Left ventricle myocardium inferior (tissue), 1 donor: Measurements from ENCODE around the gene SYNJ1. TPM values are rescaled to one million over a fixed set of nuclear protein-coding genes. Genes with fewer than 3 reads are reported as not detected.

Experiments used
- DNase-seq: peaks from one replicate; pipeline ENCODE4 v3.0.0-alpha.2; 2020
- H3K27ac ChIP-seq: fragments of 200-600 bp; replicated peaks from 2 replicates; pipeline ENCODE4 v1.8.0; 2021
- H3K27me3 ChIP-seq: fragments of 200-600 bp; 2 replicates; pipeline ENCODE4 v1.8.0; 2021; ENCODE audit warnings: low read depth
- H3K36me3 ChIP-seq: fragments of 200-600 bp; 2 replicates; pipeline ENCODE4 v1.8.0; 2021
- H3K4me1 ChIP-seq: fragments of 200-600 bp; 2 replicates; pipeline ENCODE4 v1.8.0; 2021
- H3K4me3 ChIP-seq: fragments of 200-600 bp; 2 replicates; pipeline ENCODE4 v1.8.0; 2021; ENCODE audit warnings: mild to moderate bottlenecking, moderate library complexity
- H3K9me3 ChIP-seq: fragments of 200-600 bp; replicated peaks from 2 replicates; pipeline ENCODE4 v1.8.0; 2021
- intact Hi-C: fragments of 100-400 bp; cut with micrococcal nuclease; formaldehyde crosslinking; loops from one replicate; pipeline ENCODE4 v1.11.0; 2022
- total RNA-seq: library from RNA; stranded (reverse); fragmentation: NEBNext Ultra II Directional; extraction: Animal tissue kit (Norgen Biotek cat#: 25700); gene quantifications from one replicate; pipeline ENCODE4 v1.2.1, GENCODE V29; 2021
- TF ChIP-seq, protein P1 (sequence below): fragments of 200-600 bp; IDR thresholded peaks from 2 replicates; pipeline ENCODE4 v1.8.0; 2021; ENCODE audit warnings: antibody characterized with exemption, mild to moderate bottlenecking, borderline replicate concordance
- donor health status: DM: no; HTN: yes; CAD: no; lungs with severe emphysema.

The SYNJ1 gene
- total RNA-seq, 1 donor from 2014 or later: 12.3 TPM

DNA sequence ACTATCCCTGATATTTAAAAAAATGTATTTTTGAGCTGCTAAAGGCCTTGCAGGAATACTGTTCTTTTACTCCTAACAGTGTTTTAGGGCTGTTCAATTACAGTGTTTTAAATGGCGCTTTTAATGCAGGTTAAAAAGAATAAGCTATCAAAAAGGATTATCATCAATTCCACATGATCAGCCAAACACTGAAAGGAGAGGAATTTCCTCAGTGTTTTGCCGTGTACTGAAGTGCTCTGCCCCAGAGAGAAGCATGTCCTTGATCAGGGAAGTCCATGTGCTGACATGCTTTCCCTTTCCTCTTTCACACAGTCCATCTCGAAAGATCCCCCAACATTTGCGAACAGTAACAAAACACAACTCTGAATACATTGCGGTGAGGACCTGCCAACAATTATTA lies 119.0 kb downstream of the SYNJ1 start:
- TF ChIP-seq, protein P1, sequence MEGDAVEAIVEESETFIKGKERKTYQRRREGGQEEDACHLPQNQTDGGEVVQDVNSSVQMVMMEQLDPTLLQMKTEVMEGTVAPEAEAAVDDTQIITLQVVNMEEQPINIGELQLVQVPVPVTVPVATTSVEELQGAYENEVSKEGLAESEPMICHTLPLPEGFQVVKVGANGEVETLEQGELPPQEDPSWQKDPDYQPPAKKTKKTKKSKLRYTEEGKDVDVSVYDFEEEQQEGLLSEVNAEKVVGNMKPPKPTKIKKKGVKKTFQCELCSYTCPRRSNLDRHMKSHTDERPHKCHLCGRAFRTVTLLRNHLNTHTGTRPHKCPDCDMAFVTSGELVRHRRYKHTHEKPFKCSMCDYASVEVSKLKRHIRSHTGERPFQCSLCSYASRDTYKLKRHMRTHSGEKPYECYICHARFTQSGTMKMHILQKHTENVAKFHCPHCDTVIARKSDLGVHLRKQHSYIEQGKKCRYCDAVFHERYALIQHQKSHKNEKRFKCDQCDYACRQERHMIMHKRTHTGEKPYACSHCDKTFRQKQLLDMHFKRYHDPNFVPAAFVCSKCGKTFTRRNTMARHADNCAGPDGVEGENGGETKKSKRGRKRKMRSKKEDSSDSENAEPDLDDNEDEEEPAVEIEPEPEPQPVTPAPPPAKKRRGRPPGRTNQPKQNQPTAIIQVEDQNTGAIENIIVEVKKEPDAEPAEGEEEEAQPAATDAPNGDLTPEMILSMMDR: no peak
- intact Hi-C loops: loop anchor here (10.0 kb wide), 1 partner anchor 214 kb away; the partner anchor contains the start of gene URB1

DNA sequence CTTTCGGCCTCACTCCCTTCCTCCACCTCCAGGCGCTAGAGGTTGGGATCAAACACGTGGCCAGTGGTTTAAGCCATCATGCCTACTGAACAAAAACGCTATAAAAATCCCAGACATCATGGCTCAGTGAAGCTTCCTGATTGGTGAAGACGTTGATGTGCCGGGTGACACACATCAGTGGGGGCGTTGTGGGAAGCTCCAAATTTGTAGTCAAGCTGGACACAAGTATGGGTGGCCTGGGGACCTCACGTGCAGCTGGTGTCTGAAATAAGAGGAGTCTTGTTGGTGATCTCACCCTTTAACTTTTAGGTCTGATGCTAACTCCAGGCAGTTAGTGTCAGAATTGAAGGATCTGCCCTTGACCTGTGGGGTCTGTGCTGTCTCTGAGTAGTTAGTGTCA lies 122.3 kb downstream of the SYNJ1 start:
- TF ChIP-seq, protein P1: no peak
- Histone ChIP-seq H3K4me1 (peaks cover 9% of the 10 kb centered on the region), H3K27me3 (no peaks in the 10 kb centered on the region), H3K9me3 (no peaks in the 10 kb centered on the region), H3K27ac (no peak overlapping the region), H3K36me3 (peaks cover 87% of the 10 kb centered on the region), H3K4me3 (no peak overlapping the region)
- no peak for DNase-seq
- intact Hi-C loops: loop anchor here (10.0 kb wide), 1 partner anchor 211 kb away; the partner anchor contains the start of gene URB1

More for the DNA sequence above, 119.0 kb downstream of the SYNJ1 start:
- no peak for DNase-seq
- Histone ChIP-seq H3K4me3 (no peak overlapping the region), H3K36me3 (peaks cover 64% of the 10 kb centered on the region), H3K27ac (no peak overlapping the region), H3K4me1 (peaks cover 41% of the 10 kb centered on the region), H3K27me3 (no peaks in the 10 kb centered on the region), H3K9me3 (no peaks in the 10 kb centered on the region)

DNA sequence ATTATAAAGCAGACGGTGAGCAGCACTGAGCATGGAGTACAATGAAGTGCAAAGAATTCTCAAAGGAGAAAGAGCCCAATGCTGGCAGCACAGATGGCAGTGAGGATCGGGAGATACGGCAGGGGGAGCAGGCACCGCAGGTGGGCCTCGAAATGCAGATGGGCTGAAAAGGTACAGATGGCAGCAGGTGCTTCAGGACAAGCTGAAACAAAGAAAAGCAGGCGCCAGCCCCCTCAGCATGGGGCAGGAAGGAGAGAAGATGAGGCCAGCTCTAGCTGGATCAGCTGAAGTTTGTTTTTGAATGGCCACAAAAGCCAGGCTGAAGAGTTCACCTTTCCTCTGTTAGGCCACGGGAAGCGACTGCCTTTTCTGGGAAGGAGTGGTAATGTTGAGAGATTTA lies 123.3 kb downstream of the SYNJ1 start:
- DNase-seq: no peak
- peaks cover 85% of the 10 kb centered on the region for H3K36me3 ChIP-seq
- TF ChIP-seq, protein P1: no peak
- peaks cover under 1% of the 10 kb centered on the region for H3K4me1 ChIP-seq
- no peak overlapping the region for H3K4me3 ChIP-seq
- intact Hi-C loops: loop anchor here (10.0 kb wide), 1 partner anchor 210 kb away; the partner anchor contains the start of gene URB1
- no peaks in the 10 kb centered on the region for H3K27me3 ChIP-seq
- no peak overlapping the region for H3K27ac ChIP-seq
- H3K9me3 ChIP-seq: no peaks in the 10 kb centered on the region

DNA sequence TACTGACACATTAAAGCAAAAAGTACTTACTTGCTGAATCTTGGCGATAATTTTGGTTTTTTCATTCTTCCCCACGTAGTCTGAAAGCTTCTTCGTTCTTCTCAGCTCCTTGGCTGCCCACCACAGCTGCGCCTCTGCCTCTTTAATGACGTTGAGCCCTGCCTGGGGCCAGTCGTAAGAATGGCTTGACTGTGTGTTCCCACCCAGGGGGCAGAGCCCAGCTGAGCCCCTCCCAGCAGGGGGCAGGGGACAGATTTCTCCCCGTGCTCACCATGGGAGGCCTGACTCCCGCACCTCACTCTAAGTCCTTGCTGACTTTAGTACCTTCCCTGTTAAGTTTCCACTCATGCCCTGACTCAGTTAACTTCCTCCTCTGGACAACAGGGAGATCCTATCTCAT lies 124.7 kb downstream of the SYNJ1 start:
- no peak overlapping the region for H3K27ac ChIP-seq
- H3K27me3 ChIP-seq: no peaks in the 10 kb centered on the region
- intact Hi-C loops: loop anchor here (10.0 kb wide), 1 partner anchor 208 kb away; the partner anchor contains the start of gene URB1
- H3K4me3 ChIP-seq: no peak overlapping the region
- TF ChIP-seq, protein P1: no peak
- no peaks in the 10 kb centered on the region for H3K4me1 ChIP-seq
- DNase-seq: no peak
- no peaks in the 10 kb centered on the region for H3K9me3 ChIP-seq
- H3K36me3 ChIP-seq: peaks cover 72% of the 10 kb centered on the region

DNA sequence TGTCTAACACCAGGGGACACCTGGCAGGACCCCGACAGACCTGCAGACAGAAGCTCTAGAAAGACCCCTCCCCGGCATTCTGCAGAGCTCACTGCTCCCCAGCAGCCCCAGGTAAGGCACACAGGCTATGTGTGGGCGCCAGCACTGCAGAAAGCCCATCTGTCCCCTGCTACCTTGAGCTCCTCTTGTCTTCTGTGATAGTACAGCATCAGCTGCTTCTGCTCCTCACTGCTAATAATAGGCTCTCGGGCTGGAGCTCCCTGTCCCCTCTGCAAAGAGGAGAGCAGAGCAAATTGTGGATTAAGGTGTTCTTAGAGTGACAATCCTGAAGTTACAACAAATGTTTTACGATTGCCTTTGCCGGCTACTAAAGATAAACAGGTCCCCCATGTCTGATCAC lies 125.7 kb downstream of the SYNJ1 start:
- intact Hi-C loops: loop anchor here (10.0 kb wide), 1 partner anchor 207 kb away; the partner anchor contains the start of gene URB1
- Histone ChIP-seq H3K27ac (no peak overlapping the region), H3K4me1 (no peaks in the 10 kb centered on the region)

More for the DNA sequence above, 125.7 kb downstream of the SYNJ1 start:
- TF ChIP-seq, protein P1: no peak
- H3K4me3 ChIP-seq: no peak overlapping the region
- H3K27me3 ChIP-seq: no peaks in the 10 kb centered on the region
- H3K9me3 ChIP-seq: no peaks in the 10 kb centered on the region
- DNase-seq: no peak
- H3K36me3 ChIP-seq: peaks cover 61% of the 10 kb centered on the region
